PC-9 (cell line): ENCODE data around the gene PI4KA. TPM values are rescaled to one million over a fixed set of nuclear protein-coding genes. Genes with fewer than 3 reads are reported as not detected.
A peak's percentile ranks its signal among the peaks of the same experiment; 100 is the strongest.

ENCODE experiments used
- BruUV-seq: library from RNA; stranded (reverse); fragments of 400-500 nt; replicated peaks from 2 replicates; lab custom pipeline; 2021; lab: Mats Ljungman, UMichigan
- CTCF ChIA-PET: fragments of 300-600 bp; sonication (Branson Sonifier 250); formaldehyde crosslinking; loops from one replicate; lab custom pipeline; 2022; ENCODE audit warnings: antibody characterized with exemption; lab: Charles Lee
- POLR2A ChIA-PET: fragments of 300-600 bp; sonication (Branson Sonifier 250); formaldehyde crosslinking; loops from one replicate; lab custom pipeline; 2022; ENCODE audit warnings: antibody characterized with exemption; ENCODE audit not compliant: unreplicated experiment; lab: Charles Lee
- DNase-seq, 2 experiments: peaks; one replicate each; pipeline versions ENCODE4 v3.0.0 to v3.0.0-alpha.2; 2015 to 2022; ENCODE audit warnings: mixed read lengths in 1 of 2
- H2AFZ ChIP-seq: fragments of 200-600 bp; sonication (generic); 2 replicates; pipeline ENCODE4 v1.8.1; 2017; ENCODE audit warnings: antibody characterized with exemption
- H3F3A ChIP-seq: fragments of 200-600 bp; sonication (generic); 2 replicates; pipeline ENCODE4 v1.8.1; 2017; ENCODE audit warnings: antibody characterized with exemption, mild to moderate bottlenecking, low read depth; ENCODE audit not compliant: insufficient read depth
- H3K27ac ChIP-seq: fragments of 200-600 bp; sonication (generic); 2 replicates; pipeline ENCODE4 v1.6.1; 2016; ENCODE audit warnings: mixed run types
- H3K27me3 ChIP-seq: fragments of 200-600 bp; sonication (generic); 2 replicates; pipeline ENCODE4 v1.6.1; 2016; ENCODE audit warnings: low read depth, mixed run types; ENCODE audit not compliant: insufficient read depth
- H3K36me3 ChIP-seq: fragments of 200-600 bp; sonication (generic); 2 replicates; pipeline ENCODE4 v1.6.1; 2016; ENCODE audit warnings: low read depth, mixed run types
- H3K4me1 ChIP-seq: fragments of 200-600 bp; sonication (generic); replicated peaks from 2 replicates; pipeline ENCODE4 v1.6.1; 2016; ENCODE audit warnings: mixed run types; ENCODE audit not compliant: insufficient read depth
- H3K4me2 ChIP-seq: fragments of 200-600 bp; sonication (generic); 2 replicates; pipeline ENCODE4 v1.6.1; 2017; ENCODE audit warnings: mixed run types
- H3K4me3 ChIP-seq: fragments of 200-600 bp; sonication (generic); 2 replicates; pipeline ENCODE4 v1.6.1; 2016; ENCODE audit warnings: mixed run types
- H3K79me2 ChIP-seq: fragments of 200-600 bp; sonication (generic); 2 replicates; pipeline ENCODE4 v1.6.1; 2017; ENCODE audit warnings: low read depth, mixed run types
- H3K9me2 ChIP-seq: fragments of 200-600 bp; sonication (generic); 2 replicates; pipeline ENCODE4 v1.8.1; 2017; ENCODE audit warnings: mild to moderate bottlenecking; ENCODE audit not compliant: insufficient read depth
- H3K9me3 ChIP-seq: fragments of 200-600 bp; sonication (generic); 2 replicates; pipeline ENCODE4 v1.8.1; 2016; ENCODE audit warnings: low read depth; ENCODE audit not compliant: insufficient read depth
- H4K20me1 ChIP-seq: fragments of 200-600 bp; sonication (generic); 2 replicates; pipeline ENCODE4 v1.8.1; 2017; ENCODE audit not compliant: insufficient read depth
- CTCF ChIP-seq: fragments of 200-600 bp; sonication (generic); conservative IDR thresholded peaks from 2 replicates; pipeline ENCODE4 v1.6.1; 2017; ENCODE audit warnings: mixed run types, antibody characterized with exemption, mild to moderate bottlenecking, moderate library complexity
- EZH2 ChIP-seq: fragments of 200-600 bp; sonication (generic); IDR thresholded peaks from 2 replicates; pipeline ENCODE4 v1.8.0; 2017; ENCODE audit warnings: antibody characterized with exemption, low read depth
- intact Hi-C: fragments of 100-400 bp; cut with micrococcal nuclease; formaldehyde crosslinking; loops from one replicate; pipeline ENCODE4 v1.10.0; 2022; ENCODE audit not compliant: unreplicated experiment
- total RNA-seq: library from RNA; stranded (reverse); gene quantifications from 2 replicates; pipeline ENCODE4 v1.2.3, GENCODE V29; 2021

Gene PI4KA
- total RNA-seq, 1 experiment from 2014 or later: 27.9 TPM

- H3K27me3 ChIP-seq: no peaks in the 10 kb centered on the region
- no peak overlapping the region for H3K4me3 ChIP-seq
- BruUV-seq: no TSS peak
- H3K4me1 ChIP-seq: peaks cover 18% of the 10 kb centered on the region
- H3K4me2 ChIP-seq: peak overlapping the region; percentile 38
- ChIA-PET CTCF (interaction anchor here (0.6 kb wide), 1 partner anchor 61 kb away, joined by 6 read pairs; no protein-coding TSS in a partner anchor), POLR2A (no interaction called here)
- peaks cover 12% of the 10 kb centered on the region for H3F3A ChIP-seq
- intact Hi-C loops: loop anchor here (10.0 kb wide), 1 partner anchor 305 kb away; no protein-coding TSS in a partner anchor
- no peaks in the 10 kb centered on the region for H3K79me2 ChIP-seq
- no peaks in the 10 kb centered on the region for H3K36me3 ChIP-seq
- H3K27ac ChIP-seq: peak overlapping the region; percentile 37; the same call in 1 of the 2 replicates
- H2AFZ ChIP-seq: no peak overlapping the region
- H3K9me3 ChIP-seq: no peaks in the 10 kb centered on the region
- DNase-seq: peak; percentile 75 to 93
- no peak for TF ChIP-seq CTCF
- TF ChIP-seq EZH2: no peak
- no peaks in the 10 kb centered on the region for H3K9me2 ChIP-seq
- no peaks in the 10 kb centered on the region for H4K20me1 ChIP-seq
Measured at GRCh38 chr22:20799449-20799848, 59.2 kb downstream of the PI4KA start.

- H2AFZ ChIP-seq: no peak overlapping the region
- H3K79me2 ChIP-seq: no peaks in the 10 kb centered on the region
- H3K9me3 ChIP-seq: no peaks in the 10 kb centered on the region
- H3K9me2 ChIP-seq: no peaks in the 10 kb centered on the region
- DNase-seq: no peak
- no peaks in the 10 kb centered on the region for H3K27me3 ChIP-seq
- ChIA-PET POLR2A (no interaction called here), CTCF (interaction anchor here (0.6 kb wide), 1 partner anchor 61 kb away, joined by 6 read pairs; no protein-coding TSS in a partner anchor)
- H3F3A ChIP-seq: peaks cover 12% of the 10 kb centered on the region
- peak overlapping the region; percentile 38; the same call in 1 of the 2 replicates for H3K4me2 ChIP-seq
- peaks cover 18% of the 10 kb centered on the region for H3K4me1 ChIP-seq
- H3K27ac ChIP-seq: peak overlapping the region; percentile 20; the same call in 1 of the 2 replicates
- intact Hi-C loops: loop anchor here (10.0 kb wide), 1 partner anchor 306 kb away; no protein-coding TSS in a partner anchor
- BruUV-seq: no TSS peak
- H3K36me3 ChIP-seq: no peaks in the 10 kb centered on the region
- no peaks in the 10 kb centered on the region for H4K20me1 ChIP-seq
- H3K4me3 ChIP-seq: no peak overlapping the region
- TF ChIP-seq CTCF: no peak
- no peak for TF ChIP-seq EZH2
Measured at GRCh38 chr22:20798974-20799373, 59.6 kb downstream of the PI4KA start.

- no peak for DNase-seq
- Histone ChIP-seq H3K27ac (no peak overlapping the region), H3K4me2 (no peak overlapping the region), H3F3A (peaks cover 12% of the 10 kb centered on the region), H3K27me3 (no peaks in the 10 kb centered on the region), H3K79me2 (no peaks in the 10 kb centered on the region), H3K4me1 (peaks cover 18% of the 10 kb centered on the region), H2AFZ (no peak overlapping the region), H3K9me3 (no peaks in the 10 kb centered on the region), H3K9me2 (no peaks in the 10 kb centered on the region), H3K4me3 (no peak overlapping the region), H4K20me1 (no peaks in the 10 kb centered on the region), H3K36me3 (no peaks in the 10 kb centered on the region)
- CTCF ChIA-PET: no interaction called here
- intact Hi-C loops: loop anchor here (10.0 kb wide), 1 partner anchor 307 kb away; no protein-coding TSS in a partner anchor
- TF ChIP-seq CTCF (no peak), EZH2 (no peak)
- BruUV-seq: no TSS peak
- POLR2A ChIA-PET: no interaction called here
Measured at GRCh38 chr22:20798218-20798617, 60.4 kb downstream of the PI4KA start.
